HEK293 (cell line): Measurements from ENCODE around the gene CD200.

Experiments
- CTCF ChIA-PET: fragments of 350-600 bp; formaldehyde crosslinking; extraction: SDS; loops from one replicate; lab custom pipeline; 2021; ENCODE audit warnings: antibody characterized with exemption; lab: Yijun Ruan, JAX
- POLR2A ChIA-PET: fragments of 300-600 bp; formaldehyde crosslinking; extraction: SDS; loops from one replicate; lab custom pipeline; 2020; ENCODE audit warnings: antibody characterized with exemption, inconsistent platforms; lab: Yijun Ruan, JAX
- H3K27ac ChIP-seq: fragments of 200-500 bp; sonication (Bioruptor generic); 2 replicates; pipeline ENCODE4 v1.5.1; 2014; ENCODE audit warnings: low read depth, low read length, control low read depth, inconsistent platforms; ENCODE audit errors: extremely low read depth
- H3K36me3 ChIP-seq, 2 experiments: fragments of 200-500 bp in 1 of 2; sonication (Bioruptor generic) in 1 of 2; 1 replicate in 1 of 2; 2 replicates in 1 of 2; pipeline ENCODE4 v1.5.1; 2014 to 2017; ENCODE audit warnings: inconsistent platforms in 2 of 2, low read length in 2 of 2; ENCODE audit not compliant: control insufficient read depth in 2 of 2, insufficient read depth in 1 of 2
- H3K4me1 ChIP-seq: fragments of 200-500 bp; sonication (Bioruptor generic); 2 replicates; pipeline ENCODE4 v1.5.1; 2014; ENCODE audit warnings: mild to moderate bottlenecking, low read length, inconsistent platforms; ENCODE audit not compliant: control insufficient read depth, insufficient read depth
- H3K4me3 ChIP-seq: 2 replicates; pipeline ENCODE4 v1.5.1; 2011; ENCODE audit warnings: low read depth, mild to moderate bottlenecking, control low read depth, low read length, moderate library complexity
- H3K9me3 ChIP-seq: fragments of 200-500 bp; sonication (Bioruptor generic); 2 replicates; pipeline ENCODE4 v1.5.1; 2014; ENCODE audit warnings: low read depth, low read length, inconsistent platforms; ENCODE audit not compliant: control insufficient read depth, insufficient read depth
- EGR2 ChIP-seq: fragments of 450-650 bp; formaldehyde crosslinking; IDR thresholded peaks from 2 replicates; pipeline ENCODE4 v1.5.1; 2016; ENCODE audit warnings: low read depth, missing biosample characterization, missing genetic modification characterization
- FEZF1 ChIP-seq: fragments of 450-650 bp; formaldehyde crosslinking; IDR thresholded peaks from 2 replicates; pipeline ENCODE4 v1.5.1; 2016; ENCODE audit warnings: missing biosample characterization, missing genetic modification characterization
- KLF9 ChIP-seq: fragments of 450-650 bp; formaldehyde crosslinking; IDR thresholded peaks from 2 replicates; pipeline ENCODE4 v1.5.1; 2016; ENCODE audit warnings: missing biosample characterization, missing genetic modification characterization, low read depth
- ZBTB20 ChIP-seq: fragments of 450-650 bp; formaldehyde crosslinking; IDR thresholded peaks from 2 replicates; pipeline ENCODE4 v1.5.1; 2016; ENCODE audit warnings: missing biosample characterization, missing genetic modification characterization
- ZNF146 ChIP-seq: fragments of 450-650 bp; formaldehyde crosslinking; IDR thresholded peaks from 2 replicates; pipeline ENCODE4 v1.5.1; 2016; ENCODE audit warnings: missing biosample characterization, missing genetic modification characterization
- ZNF184 ChIP-seq: fragments of 450-650 bp; IDR thresholded peaks from 2 replicates; pipeline ENCODE4 v1.5.1; 2018; ENCODE audit warnings: missing biosample characterization, mild to moderate bottlenecking, missing genetic modification characterization
- ZNF202 ChIP-seq: fragments of 450-650 bp; formaldehyde crosslinking; IDR thresholded peaks from 2 replicates; pipeline ENCODE4 v1.5.1; 2016; ENCODE audit warnings: missing biosample characterization, missing genetic modification characterization, borderline replicate concordance
- ZNF324 ChIP-seq: fragments of 450-650 bp; formaldehyde crosslinking; IDR thresholded peaks from 2 replicates; pipeline ENCODE4 v1.5.1; 2016; ENCODE audit warnings: missing biosample characterization, missing genetic modification characterization
- ZNF341 ChIP-seq: fragments of 450-650 bp; formaldehyde crosslinking; IDR thresholded peaks from 2 replicates; pipeline ENCODE4; 2016; ENCODE audit warnings: low read depth, missing biosample characterization, missing genetic modification characterization
- ZNF394 ChIP-seq: fragments of 450-650 bp; formaldehyde crosslinking; IDR thresholded peaks from 2 replicates; pipeline ENCODE4 v1.5.1; 2016; ENCODE audit warnings: missing biosample characterization, missing genetic modification characterization, mild to moderate bottlenecking, moderate library complexity, borderline replicate concordance
- ZNF416 ChIP-seq: fragments of 450-650 bp; formaldehyde crosslinking; IDR thresholded peaks from 2 replicates; pipeline ENCODE4 v1.5.1; 2016; ENCODE audit warnings: missing biosample characterization, missing genetic modification characterization
- ZNF501 ChIP-seq: fragments of 450-650 bp; formaldehyde crosslinking; IDR thresholded peaks from 2 replicates; pipeline ENCODE4 v1.5.1; 2016; ENCODE audit warnings: missing biosample characterization, missing genetic modification characterization
- ZNF555 ChIP-seq: fragments of 450-650 bp; formaldehyde crosslinking; conservative IDR thresholded peaks from 2 replicates; pipeline ENCODE4 v1.5.1; 2017; ENCODE audit warnings: missing biosample characterization, mild to moderate bottlenecking, missing genetic modification characterization, inconsistent platforms
- ZNF558 ChIP-seq: fragments of 450-650 bp; formaldehyde crosslinking; IDR thresholded peaks from 2 replicates; pipeline ENCODE4 v1.5.1; 2016; ENCODE audit warnings: missing biosample characterization, missing genetic modification characterization
- ZNF596 ChIP-seq: fragments of 450-650 bp; IDR thresholded peaks from 2 replicates; pipeline ENCODE4 v1.5.0; 2018; ENCODE audit warnings: missing biosample characterization, mild to moderate bottlenecking, missing genetic modification characterization, moderate library complexity
- ZNF621 ChIP-seq: fragments of 450-650 bp; formaldehyde crosslinking; IDR thresholded peaks from 2 replicates; pipeline ENCODE4 v1.5.1; 2017; ENCODE audit warnings: missing biosample characterization, missing genetic modification characterization
- ZNF629 ChIP-seq: fragments of 450-650 bp; formaldehyde crosslinking; IDR thresholded peaks from 2 replicates; pipeline ENCODE4 v1.5.1; 2017; ENCODE audit warnings: missing biosample characterization, missing genetic modification characterization
- ZNF664 ChIP-seq: fragments of 450-650 bp; formaldehyde crosslinking; IDR thresholded peaks from 2 replicates; pipeline ENCODE4 v1.5.1; 2016; ENCODE audit warnings: missing biosample characterization, missing genetic modification characterization
- ZNF701 ChIP-seq: fragments of 450-650 bp; formaldehyde crosslinking; IDR thresholded peaks from 2 replicates; pipeline ENCODE4 v1.5.1; 2016; ENCODE audit warnings: missing biosample characterization, missing genetic modification characterization
- ZNF707 ChIP-seq: fragments of 450-650 bp; formaldehyde crosslinking; IDR thresholded peaks from 2 replicates; pipeline ENCODE4 v1.5.1; 2016; ENCODE audit warnings: missing biosample characterization, missing genetic modification characterization
- ZNF776 ChIP-seq: fragments of 450-650 bp; formaldehyde crosslinking; IDR thresholded peaks from 2 replicates; pipeline ENCODE4 v1.5.0; 2017; ENCODE audit warnings: missing biosample characterization, missing genetic modification characterization, borderline replicate concordance
- ZNF791 ChIP-seq: fragments of 450-650 bp; formaldehyde crosslinking; IDR thresholded peaks from 2 replicates; pipeline ENCODE4 v1.5.1; 2016; ENCODE audit warnings: missing biosample characterization, missing genetic modification characterization
- ZNF792 ChIP-seq: fragments of 450-650 bp; formaldehyde crosslinking; IDR thresholded peaks from 2 replicates; pipeline ENCODE4 v1.5.1; 2016; ENCODE audit warnings: missing biosample characterization, missing genetic modification characterization
- TF ChIP-seq, protein P1 (sequence below): fragments of 450-650 bp; formaldehyde crosslinking; IDR thresholded peaks from 2 replicates; pipeline ENCODE4 v1.5.1; 2016; ENCODE audit warnings: missing biosample characterization, missing genetic modification characterization
- TF ChIP-seq, protein P2 (sequence below): fragments of 450-650 bp; formaldehyde crosslinking; IDR thresholded peaks from 2 replicates; pipeline ENCODE4 v1.5.1; 2016; ENCODE audit warnings: missing biosample characterization, missing genetic modification characterization
- TF ChIP-seq, protein P3 (sequence below): fragments of 450-650 bp; formaldehyde crosslinking; IDR thresholded peaks from 2 replicates; pipeline ENCODE4 v1.5.1; 2016; ENCODE audit warnings: missing biosample characterization, missing genetic modification characterization
- TF ChIP-seq, protein P4 (sequence below): fragments of 450-650 bp; formaldehyde crosslinking; IDR thresholded peaks from 2 replicates; pipeline ENCODE4 v1.5.1; 2016; ENCODE audit warnings: missing biosample characterization, missing genetic modification characterization
- TF ChIP-seq, protein P5 (sequence below): fragments of 450-650 bp; formaldehyde crosslinking; IDR thresholded peaks from 2 replicates; pipeline ENCODE4 v1.5.0; 2017; ENCODE audit warnings: missing biosample characterization, missing genetic modification characterization, borderline replicate concordance
- TF ChIP-seq, protein P6 (sequence below): fragments of 450-650 bp; formaldehyde crosslinking; IDR thresholded peaks from 2 replicates; pipeline ENCODE4 v1.5.1; 2016; ENCODE audit warnings: missing biosample characterization, missing genetic modification characterization

CD200 gene

DNA sequence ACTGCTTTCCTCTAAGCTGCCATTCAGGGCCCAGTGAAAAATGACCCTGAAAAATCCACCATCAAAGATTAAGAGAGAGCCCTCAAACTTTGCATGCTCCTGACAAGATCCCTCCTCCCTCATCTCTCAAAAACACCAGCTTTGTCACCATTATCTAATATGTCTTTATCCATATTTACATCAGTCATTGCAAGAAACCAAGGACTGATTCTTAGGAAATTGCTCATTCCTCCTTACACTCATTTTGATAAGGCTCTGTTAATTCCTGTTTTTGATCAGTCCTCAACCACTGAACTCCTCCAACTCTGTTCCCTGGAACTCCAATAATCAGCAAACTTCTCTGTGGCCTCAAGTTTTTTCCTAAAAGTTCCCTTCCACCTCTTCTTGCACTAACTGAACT, 51.8 kb downstream of the CD200 start:
- CTCF ChIA-PET = no interaction called here
- H3K4me3 ChIP-seq = no peak overlapping the region
- TF ChIP-seq, protein P1, sequence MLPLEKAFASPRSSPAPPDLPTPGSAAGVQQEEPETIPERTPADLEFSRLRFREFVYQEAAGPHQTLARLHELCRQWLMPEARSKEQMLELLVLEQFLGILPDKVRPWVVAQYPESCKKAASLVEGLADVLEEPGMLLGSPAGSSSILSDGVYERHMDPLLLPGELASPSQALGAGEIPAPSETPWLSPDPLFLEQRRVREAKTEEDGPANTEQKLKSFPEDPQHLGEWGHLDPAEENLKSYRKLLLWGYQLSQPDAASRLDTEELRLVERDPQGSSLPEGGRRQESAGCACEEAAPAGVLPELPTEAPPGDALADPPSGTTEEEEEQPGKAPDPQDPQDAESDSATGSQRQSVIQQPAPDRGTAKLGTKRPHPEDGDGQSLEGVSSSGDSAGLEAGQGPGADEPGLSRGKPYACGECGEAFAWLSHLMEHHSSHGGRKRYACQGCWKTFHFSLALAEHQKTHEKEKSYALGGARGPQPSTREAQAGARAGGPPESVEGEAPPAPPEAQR (tag by site-specific recombination) = no peak
- no peak for TF ChIP-seq ZNF621 (tag by site-specific recombination)
- TF ChIP-seq, protein P2, sequence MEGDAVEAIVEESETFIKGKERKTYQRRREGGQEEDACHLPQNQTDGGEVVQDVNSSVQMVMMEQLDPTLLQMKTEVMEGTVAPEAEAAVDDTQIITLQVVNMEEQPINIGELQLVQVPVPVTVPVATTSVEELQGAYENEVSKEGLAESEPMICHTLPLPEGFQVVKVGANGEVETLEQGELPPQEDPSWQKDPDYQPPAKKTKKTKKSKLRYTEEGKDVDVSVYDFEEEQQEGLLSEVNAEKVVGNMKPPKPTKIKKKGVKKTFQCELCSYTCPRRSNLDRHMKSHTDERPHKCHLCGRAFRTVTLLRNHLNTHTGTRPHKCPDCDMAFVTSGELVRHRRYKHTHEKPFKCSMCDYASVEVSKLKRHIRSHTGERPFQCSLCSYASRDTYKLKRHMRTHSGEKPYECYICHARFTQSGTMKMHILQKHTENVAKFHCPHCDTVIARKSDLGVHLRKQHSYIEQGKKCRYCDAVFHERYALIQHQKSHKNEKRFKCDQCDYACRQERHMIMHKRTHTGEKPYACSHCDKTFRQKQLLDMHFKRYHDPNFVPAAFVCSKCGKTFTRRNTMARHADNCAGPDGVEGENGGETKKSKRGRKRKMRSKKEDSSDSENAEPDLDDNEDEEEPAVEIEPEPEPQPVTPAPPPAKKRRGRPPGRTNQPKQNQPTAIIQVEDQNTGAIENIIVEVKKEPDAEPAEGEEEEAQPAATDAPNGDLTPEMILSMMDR (tag by site-specific recombination) = no peak
- TF ChIP-seq ZNF701 (tag by site-specific recombination) = no peak
- no peak for TF ChIP-seq ZBTB20 (tag by site-specific recombination)
- TF ChIP-seq FEZF1 (tag by site-specific recombination) = no peak
- TF ChIP-seq, protein P3, sequence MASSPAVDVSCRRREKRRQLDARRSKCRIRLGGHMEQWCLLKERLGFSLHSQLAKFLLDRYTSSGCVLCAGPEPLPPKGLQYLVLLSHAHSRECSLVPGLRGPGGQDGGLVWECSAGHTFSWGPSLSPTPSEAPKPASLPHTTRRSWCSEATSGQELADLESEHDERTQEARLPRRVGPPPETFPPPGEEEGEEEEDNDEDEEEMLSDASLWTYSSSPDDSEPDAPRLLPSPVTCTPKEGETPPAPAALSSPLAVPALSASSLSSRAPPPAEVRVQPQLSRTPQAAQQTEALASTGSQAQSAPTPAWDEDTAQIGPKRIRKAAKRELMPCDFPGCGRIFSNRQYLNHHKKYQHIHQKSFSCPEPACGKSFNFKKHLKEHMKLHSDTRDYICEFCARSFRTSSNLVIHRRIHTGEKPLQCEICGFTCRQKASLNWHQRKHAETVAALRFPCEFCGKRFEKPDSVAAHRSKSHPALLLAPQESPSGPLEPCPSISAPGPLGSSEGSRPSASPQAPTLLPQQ (tag by site-specific recombination) = no peak
- TF ChIP-seq, protein P4, sequence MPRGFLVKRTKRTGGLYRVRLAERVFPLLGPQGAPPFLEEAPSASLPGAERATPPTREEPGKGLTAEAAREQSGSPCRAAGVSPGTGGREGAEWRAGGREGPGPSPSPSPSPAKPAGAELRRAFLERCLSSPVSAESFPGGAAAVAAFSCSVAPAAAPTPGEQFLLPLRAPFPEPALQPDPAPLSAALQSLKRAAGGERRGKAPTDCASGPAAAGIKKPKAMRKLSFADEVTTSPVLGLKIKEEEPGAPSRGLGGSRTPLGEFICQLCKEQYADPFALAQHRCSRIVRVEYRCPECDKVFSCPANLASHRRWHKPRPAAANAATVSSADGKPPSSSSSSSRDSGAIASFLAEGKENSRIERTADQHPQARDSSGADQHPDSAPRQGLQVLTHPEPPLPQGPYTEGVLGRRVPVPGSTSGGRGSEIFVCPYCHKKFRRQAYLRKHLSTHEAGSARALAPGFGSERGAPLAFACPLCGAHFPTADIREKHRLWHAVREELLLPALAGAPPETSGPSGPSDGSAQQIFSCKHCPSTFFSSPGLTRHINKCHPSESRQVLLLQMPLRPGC = no peak
- no peak for TF ChIP-seq ZNF776 (tag by site-specific recombination)
- no peak for TF ChIP-seq ZNF664 (tag by site-specific recombination)
- TF ChIP-seq, protein P5, sequence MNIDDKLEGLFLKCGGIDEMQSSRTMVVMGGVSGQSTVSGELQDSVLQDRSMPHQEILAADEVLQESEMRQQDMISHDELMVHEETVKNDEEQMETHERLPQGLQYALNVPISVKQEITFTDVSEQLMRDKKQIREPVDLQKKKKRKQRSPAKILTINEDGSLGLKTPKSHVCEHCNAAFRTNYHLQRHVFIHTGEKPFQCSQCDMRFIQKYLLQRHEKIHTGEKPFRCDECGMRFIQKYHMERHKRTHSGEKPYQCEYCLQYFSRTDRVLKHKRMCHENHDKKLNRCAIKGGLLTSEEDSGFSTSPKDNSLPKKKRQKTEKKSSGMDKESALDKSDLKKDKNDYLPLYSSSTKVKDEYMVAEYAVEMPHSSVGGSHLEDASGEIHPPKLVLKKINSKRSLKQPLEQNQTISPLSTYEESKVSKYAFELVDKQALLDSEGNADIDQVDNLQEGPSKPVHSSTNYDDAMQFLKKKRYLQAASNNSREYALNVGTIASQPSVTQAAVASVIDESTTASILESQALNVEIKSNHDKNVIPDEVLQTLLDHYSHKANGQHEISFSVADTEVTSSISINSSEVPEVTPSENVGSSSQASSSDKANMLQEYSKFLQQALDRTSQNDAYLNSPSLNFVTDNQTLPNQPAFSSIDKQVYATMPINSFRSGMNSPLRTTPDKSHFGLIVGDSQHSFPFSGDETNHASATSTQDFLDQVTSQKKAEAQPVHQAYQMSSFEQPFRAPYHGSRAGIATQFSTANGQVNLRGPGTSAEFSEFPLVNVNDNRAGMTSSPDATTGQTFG (tag by site-specific recombination) = no peak
- no peak for TF ChIP-seq ZNF558 (tag by site-specific recombination)
- TF ChIP-seq ZNF629 (tag by site-specific recombination) = no peak
- no peak for TF ChIP-seq EGR2 (tag by site-specific recombination)
- TF ChIP-seq KLF9 (tag by site-specific recombination) = no peak
- no peak for TF ChIP-seq ZNF596 (tag by site-specific recombination)
- no peak for TF ChIP-seq ZNF792 (tag by site-specific recombination)
- TF ChIP-seq, all 188 proteins: peak for 0
- no peak overlapping the region for H3K27ac ChIP-seq
- no peaks in the 10 kb centered on the region for H3K36me3 ChIP-seq
- POLR2A ChIA-PET = no interaction called here
- H3K4me1 ChIP-seq = no peaks in the 10 kb centered on the region
- no peaks in the 10 kb centered on the region for H3K9me3 ChIP-seq

DNA sequence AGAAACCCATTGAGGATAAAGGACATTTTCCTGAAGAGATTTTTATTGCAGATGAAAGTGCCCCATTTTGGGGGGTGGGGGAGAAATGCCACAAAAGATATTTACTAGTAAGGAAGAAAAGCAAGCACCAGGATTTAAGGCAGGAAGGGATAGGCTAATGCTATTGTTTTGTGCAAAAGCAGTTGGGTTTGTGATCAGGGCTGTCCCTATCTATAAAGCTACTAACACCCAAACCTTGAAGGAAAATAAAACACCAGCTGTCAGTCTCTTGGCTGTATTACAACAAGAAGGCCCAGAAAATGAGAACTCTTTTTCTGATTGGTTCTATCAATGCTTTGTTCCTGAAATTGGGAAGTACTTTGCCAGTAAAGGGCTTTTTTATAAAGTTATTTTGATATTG, 56.0 kb downstream of the CD200 start:
- ChIA-PET CTCF (no interaction called here), POLR2A (no interaction called here)
- H3K4me1 ChIP-seq = no peaks in the 10 kb centered on the region
- no peaks in the 10 kb centered on the region for H3K9me3 ChIP-seq
- H3K4me3 ChIP-seq = no peak overlapping the region
- no peaks in the 10 kb centered on the region for H3K36me3 ChIP-seq
- no peak overlapping the region for H3K27ac ChIP-seq
- TF ChIP-seq ZNF202 (tag by site-specific recombination) = no peak
- no peak for TF ChIP-seq ZNF501 (tag by site-specific recombination)
- no peak for TF ChIP-seq ZNF394
- TF ChIP-seq ZNF416 (tag by site-specific recombination) = no peak
- TF ChIP-seq ZNF791 (tag by site-specific recombination) = no peak
- TF ChIP-seq, protein P6, sequence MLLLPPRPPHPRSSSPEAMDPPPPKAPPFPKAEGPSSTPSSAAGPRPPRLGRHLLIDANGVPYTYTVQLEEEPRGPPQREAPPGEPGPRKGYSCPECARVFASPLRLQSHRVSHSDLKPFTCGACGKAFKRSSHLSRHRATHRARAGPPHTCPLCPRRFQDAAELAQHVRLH = no peak
- TF ChIP-seq ZNF146 (tag by site-specific recombination) = no peak
- no peak for TF ChIP-seq ZNF555 (tag by site-specific recombination)
- no peak for TF ChIP-seq ZNF629 (tag by site-specific recombination)
- TF ChIP-seq ZNF341 = no peak
- no peak for TF ChIP-seq ZNF707
- TF ChIP-seq ZNF184 (tag by site-specific recombination) = no peak
- no peak for TF ChIP-seq ZNF324 (tag by site-specific recombination)
